GM21447 (cell line): ENCODE measurements around the gene PPP1R13B.
"Not testable (repeated sequence)": the region's sequence is repeated elsewhere in the genome, so short reads cannot be mapped to it uniquely, and the experiment has no call there.

Experiments used
- ATAC-seq: cut with Tn5 transposase; IDR thresholded peaks from one replicate; pipeline ENCODE4 v1.9.1; 2021; ENCODE audit not compliant: unreplicated experiment

Gene PPP1R13B

DNA sequence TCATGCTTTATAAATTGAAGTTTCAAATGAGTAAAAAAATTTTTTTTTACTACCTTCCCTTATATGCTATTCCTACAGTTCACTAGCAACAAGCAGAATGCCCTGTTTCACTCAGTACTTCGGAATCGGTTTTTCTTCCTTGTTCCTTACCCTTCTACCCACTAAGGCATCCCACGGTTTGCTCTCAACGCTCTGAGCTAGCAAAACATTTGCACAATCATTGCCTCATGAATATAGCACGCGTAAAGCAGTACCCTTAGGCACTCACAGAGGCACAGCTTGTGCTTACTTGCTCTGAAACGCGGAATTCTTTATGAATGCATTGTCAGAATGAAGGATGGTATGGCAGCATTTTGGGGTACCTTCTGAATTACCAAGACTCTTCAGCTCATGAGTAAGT lies 45.0 kb downstream of the PPP1R13B start:
- ATAC-seq: no peak

DNA sequence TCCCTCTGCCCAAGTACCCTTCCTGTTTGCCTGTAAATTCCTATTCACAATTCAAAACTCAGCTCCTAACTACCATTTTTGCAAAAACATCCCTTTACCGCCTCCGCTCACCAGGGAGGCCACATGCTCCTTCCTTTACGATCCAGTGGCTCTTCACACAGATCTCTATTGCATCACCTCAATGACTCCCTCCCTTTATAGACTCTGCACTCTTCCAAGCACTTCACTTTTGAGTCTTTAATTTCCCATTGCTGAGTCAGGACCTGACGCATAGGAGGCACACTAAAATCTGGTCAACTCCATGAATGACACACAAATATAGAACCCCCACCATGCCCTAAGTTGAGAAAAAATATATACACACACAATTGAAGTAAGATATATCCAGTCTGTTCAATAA lies 45.9 kb downstream of the PPP1R13B start:
- no peak for ATAC-seq

DNA sequence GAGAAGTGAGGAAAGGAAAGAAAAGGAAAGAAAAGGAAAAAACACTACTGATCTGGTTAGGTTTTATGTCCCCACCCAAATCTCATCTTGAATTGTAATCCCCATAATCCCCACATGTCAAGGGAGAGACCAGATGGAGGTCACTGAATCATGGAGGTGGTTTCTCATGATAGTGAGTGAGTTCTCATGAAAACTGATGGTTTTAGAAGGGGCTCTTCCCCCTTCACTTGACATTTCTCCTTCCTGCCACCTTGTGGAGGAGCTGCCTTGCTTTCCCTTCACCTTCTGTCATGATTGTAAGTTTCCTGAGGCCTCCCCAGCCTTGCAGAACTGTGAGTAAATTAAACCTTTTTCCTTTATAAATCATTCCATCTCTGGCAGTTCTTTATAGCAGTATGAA lies 54.2 kb downstream of the PPP1R13B start:
- not testable (repeated sequence) for ATAC-seq

DNA sequence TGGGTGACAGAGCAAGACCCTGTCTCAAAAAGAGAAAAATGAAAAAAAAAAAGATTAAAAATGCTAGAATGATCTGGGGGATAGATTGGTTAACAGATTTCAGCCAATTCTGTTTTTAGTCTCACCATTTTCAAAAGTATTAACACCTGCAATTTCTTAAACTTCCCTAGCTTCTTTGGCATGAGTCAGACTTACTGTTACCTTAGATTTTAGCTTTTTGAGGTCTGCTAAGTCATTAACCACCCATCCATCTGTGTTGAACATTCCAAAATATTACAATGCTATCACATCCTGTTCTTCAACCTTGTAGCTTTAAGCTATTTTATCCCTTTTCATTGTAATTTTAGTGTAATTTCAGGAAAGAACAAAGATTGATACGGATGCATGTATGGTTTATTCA lies 59.3 kb downstream of the PPP1R13B start:
- ATAC-seq: no peak

DNA sequence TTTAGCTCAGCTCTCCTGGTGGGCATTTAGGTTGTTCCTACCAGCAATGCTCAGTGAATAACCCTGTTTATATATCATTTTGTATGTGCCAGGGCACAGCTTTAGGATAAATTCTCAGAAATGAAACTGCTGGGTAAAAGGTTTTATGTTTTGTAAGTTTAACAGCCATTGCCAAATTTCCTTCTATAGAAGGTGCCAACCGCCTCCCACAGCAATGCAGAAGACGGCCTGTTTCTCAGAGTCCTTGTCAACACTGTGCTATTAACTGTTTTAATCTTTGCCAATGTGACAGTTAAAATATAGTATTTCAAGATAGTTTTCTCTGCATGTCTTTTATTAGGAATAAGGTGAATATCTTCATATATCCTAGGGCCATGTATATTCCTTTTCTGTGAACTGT lies 65.0 kb downstream of the PPP1R13B start:
- no peak for ATAC-seq

DNA sequence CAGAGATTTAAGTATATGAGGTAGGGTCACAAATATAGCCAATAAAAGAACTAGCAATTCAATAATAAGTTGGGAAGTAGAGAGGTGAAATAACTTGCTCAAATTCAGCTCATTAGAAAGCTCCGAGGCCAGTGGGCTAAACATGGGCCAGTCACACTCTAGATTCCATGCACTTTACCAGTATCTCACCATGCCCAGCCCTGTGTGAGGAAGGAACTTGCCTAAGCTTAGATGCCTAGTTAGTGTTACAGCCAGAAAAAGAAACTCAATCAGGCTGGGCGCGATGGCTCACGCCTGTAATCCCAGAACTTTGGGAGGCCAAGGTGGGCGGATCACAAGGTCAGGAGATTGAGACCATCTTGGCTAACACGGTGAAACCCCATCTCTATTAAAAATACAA lies 71.1 kb downstream of the PPP1R13B start:
- not testable (repeated sequence) for ATAC-seq

DNA sequence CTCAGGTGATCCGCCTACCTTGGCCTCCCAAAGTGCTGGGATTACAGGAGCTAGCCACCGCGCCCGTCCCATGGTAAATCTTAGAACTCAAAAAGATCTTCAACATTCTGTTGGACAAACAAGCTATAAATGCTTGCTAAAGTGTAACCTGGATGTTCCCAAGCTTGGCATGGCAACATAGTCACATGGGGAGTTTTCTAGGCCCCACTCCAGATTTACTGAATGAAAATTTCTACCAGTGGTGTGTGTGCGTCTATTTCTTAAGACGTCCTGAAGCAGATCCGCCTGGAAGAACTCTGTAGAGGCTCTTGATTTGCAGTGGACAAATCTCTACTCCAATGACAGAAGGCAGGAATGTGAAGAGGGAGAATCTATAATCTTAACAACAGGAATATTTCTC lies 71.9 kb downstream of the PPP1R13B start:
- ATAC-seq: no peak

DNA sequence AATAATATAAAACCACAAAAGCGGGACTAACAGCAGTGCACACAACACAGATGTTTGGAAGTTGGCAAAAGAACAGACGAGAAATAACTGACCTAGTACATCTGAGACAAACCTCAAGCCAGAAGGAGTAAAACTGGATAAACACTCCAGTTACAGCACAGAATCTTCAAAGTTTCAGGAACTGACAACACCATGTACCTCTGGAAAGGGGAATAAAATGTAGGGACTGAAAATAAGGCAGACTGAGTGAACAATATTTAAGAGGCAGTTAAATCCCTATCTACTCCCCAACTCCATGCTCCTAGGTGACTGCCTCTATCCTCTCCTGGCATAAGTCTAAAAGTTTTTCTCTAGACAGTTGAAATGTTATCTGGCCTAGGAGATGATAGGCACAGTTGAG lies 73.9 kb downstream of the PPP1R13B start:
- no peak for ATAC-seq

DNA sequence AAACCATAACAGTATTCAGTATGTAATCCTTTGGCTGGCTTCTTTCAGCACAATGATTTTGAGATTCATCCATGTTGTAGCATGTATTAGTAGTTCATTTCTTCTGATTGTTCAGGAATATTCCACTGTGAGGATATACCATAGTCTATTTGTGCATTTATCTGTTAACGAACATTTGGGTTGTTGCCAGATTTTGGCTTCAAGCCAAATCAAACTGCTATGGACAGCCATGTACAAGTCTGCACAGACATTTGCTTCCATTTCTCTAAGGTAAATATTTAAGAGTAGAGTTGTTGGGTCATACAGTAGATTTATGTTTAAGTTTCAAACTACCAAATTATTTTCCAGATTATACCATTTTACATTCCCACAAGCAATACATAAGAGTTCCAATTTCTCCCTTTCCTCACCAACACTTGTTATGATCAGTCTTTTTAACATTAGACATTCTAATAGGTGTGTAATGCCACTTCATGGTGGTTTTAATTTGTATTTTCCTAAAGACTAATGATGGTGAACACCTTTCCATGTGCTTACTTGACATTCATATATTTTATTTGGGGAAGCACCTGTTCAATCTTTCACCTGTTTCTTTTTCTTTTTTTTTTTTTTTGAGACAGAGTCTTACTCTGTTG lies 75.2 kb downstream of the PPP1R13B start:
- no peak for ATAC-seq

DNA sequence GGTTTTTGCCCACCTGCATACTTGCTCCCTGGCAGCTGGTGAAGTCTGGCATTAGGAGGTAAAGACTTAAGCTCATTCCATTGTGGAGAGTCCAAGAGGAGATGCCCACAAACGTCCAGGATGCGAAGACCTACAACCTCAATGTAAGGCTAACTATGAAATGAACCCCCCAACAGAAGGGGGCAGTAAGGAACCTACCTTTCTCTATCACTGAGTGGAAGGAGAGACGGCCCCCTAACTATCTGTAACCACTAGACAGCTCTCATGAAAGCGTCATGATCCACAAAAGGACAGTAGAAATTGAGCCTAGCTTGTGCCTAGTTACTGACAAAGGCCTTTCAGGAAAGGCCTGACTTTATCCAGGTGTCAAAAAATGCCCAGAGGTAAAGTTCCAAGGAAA lies 76.5 kb downstream of the PPP1R13B start:
- ATAC-seq: no peak

DNA sequence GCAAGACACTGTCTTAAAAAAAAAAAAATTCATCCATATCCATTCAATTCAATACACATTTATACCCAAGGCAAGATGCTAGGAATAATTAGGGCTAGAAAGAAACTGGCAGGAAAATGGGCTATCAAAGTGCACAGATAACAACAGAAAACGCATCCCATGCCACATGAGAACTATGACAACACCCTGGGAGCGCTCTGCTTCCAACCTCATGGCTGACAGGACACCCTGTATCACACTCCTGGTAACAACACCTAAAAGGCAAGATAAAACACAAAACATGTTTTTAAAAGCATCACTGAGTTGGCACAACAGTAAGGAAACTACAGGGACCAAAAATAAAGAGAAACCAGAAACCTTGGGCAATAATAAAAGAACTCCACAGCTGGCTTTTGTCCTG lies 76.9 kb downstream of the PPP1R13B start:
- no peak for ATAC-seq

DNA sequence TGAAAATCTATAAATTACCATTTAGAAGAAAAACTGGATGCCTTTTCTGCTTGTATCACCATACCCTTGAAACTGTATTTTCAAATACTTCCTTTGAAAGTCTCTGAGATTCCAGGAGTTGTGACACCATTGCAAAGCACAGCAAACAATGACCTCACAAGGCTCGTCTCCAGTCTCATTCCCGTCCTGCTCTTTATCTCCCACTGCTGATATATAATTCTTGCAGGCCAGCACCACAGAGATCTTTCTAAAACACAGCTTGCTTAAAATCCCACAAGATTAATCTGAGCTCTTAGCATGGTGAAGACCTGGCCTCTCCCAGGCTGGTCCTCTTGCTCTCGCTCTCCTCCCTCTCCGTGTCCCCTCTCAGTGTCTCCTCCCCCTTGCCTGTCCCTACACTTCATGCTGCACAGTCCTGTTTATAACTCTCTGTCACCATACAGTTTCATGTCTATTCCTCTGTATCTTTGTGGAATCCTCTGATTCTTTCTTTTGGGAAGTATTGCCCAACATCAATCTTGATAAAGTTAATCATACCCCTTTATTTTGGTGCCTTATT lies 80.0 kb downstream of the PPP1R13B start:
- ATAC-seq: no peak

DNA sequence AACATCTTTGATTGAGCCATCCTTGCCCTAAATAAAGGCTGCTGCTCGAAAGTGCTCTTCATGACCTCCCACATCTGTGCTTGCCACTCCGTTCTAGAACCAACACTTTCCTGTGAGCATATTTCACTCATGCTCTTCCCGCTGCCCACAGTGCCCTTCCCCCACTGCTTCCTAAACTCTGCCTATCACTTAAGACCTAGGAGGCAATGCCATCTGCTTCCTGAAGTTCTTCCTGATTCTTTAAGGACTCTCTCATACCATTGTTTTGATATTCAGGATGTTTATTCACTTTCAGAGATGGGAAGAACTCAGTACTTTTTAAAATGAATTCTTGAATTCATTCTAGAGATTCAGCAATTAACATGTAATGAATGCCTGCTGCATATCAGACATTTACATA lies 81.8 kb downstream of the PPP1R13B start:
- no peak for ATAC-seq

DNA sequence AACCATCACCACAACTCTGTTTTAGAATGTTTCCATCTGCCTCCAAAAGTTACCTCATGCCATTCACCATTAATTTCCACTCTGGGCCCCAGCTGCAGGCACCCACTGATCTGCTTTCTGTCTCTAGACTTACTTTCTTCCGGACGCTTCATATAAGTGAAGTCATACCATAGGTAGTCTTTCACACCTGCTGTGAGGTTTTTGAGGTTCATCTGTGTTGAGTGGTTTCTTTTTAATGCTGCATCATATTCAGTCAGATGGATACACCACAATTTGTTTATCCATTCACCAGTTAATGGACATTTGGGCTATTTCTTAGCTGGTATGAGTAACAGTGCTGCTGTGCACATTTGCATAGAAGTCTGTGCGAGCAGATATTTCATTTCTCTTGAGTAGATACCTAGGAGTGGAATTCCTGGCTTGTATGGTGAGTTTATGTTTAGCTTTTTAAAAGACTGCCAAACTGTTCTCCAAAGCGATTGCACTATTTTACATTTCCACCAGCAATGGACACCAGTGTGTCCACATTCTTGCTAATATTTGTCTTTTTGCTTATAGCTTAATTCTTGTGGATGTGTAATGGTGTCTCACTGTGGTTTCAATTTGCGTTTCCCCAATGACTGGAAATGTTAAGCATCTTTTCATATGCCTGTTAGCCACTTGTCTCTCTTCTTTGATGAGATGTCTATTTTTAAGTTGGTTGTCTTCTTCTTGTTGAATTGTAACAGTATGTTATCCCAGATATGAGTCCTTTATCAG lies 83.5 kb downstream of the PPP1R13B start:
- peak; percentile 87 for ATAC-seq

DNA sequence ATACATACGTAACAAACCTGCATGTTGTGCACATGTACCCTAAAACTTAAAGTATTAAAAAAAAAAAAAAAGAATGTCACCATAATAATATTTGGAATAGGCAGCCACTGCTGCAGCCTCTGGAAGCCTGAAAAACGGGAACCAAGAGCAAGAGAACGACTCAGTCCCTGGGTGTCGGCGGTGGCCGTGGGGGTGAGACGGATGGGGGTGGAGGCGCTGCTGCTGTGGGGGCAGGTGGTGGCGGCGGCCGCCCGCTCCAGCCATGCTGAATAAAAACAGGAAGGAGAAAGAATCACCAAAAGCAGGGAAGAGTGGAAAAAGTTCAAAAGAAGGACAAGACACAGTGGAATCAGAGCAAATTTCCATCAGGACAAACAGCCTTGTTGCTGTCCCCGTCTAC lies 84.8 kb downstream of the PPP1R13B start:
- ATAC-seq: no peak

DNA sequence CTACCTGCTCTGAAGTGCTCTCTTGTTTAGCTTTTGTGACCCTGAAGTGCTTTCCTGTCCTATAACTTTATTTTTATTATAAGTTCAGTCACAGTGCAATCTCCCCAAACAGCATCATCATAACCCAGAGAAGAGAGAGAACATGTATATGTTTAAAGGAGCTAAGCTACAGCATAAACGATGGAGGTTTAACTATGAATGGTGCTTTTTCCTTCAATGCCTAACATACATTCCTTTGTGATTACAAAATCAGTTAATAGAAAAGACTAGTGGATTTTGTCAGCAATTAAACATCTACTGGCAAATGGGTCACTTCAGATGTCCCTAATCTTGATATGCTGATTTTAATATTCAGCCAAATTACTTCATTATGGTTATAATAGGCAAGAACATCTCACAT lies 85.3 kb downstream of the PPP1R13B start:
- no peak for ATAC-seq

DNA sequence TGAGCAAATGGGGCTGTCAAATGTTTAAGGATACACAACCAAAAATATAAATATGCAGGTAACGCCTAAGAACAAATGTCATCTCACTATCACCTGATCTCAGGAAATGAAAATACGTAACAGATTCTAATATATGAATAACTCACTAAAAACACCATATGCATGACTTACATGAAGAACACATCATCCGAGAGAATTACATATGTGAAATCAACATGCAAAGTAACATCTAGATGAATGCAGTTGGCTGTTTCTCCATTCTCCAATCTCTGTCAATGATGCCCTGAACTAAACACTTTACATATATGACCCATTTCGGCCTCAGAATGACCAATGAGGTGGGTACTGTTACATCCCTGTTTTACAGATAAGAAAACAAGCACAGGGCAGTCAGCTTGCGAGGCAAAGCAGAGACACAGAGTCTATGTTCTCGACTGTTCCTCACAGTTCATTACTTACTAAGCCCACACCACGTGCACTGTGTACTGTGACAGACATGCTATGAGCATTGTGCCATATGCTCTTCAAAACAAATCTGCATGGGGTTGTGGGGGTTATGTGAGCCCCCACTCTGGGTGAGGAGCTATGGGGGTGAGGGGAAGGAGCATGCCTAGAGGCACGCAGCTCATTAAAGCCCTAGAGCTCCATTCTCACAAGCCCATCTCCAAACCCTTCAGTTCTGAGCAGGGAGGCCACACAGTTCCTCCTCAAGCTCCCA lies 89.2 kb downstream of the PPP1R13B start:
- no peak for ATAC-seq

DNA sequence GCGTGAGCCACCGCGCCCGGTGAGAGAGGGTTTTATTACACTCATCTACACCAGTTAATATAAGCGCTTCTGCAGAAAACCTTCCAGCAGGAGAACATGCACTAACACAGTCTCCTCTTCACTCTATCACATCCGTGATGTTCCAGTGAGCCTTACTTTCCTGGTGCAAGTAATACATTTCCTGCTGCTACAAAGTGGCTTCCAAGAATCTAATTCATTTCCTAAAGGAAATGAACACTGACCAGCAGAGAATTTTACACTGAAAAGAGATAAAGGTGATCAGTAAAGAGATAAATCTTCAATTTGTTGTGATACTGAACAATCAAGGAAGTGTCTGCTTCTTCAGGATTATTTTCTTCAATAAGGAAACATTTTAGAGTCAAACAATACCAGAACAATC lies 92.3 kb downstream of the PPP1R13B start:
- ATAC-seq: no peak

DNA sequence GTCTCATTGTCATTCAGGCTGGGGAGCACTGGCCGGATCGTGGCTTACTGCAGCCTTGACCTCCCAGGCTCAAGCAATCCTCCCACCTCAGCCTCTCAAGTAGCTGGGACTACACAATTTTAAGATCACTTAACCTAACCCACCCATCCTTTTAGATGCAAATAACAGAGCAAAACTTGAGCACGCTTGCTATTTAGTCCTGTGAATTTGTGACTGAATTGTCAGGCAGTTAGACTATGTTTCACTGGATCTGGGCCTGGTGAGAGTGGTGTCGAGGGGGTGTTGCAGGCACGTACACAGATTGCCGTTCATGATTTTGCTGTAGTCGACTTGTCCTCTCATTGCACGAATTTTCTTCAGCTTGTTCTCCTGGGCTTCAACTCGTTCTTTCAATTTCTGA lies 93.6 kb downstream of the PPP1R13B start:
- no peak for ATAC-seq

DNA sequence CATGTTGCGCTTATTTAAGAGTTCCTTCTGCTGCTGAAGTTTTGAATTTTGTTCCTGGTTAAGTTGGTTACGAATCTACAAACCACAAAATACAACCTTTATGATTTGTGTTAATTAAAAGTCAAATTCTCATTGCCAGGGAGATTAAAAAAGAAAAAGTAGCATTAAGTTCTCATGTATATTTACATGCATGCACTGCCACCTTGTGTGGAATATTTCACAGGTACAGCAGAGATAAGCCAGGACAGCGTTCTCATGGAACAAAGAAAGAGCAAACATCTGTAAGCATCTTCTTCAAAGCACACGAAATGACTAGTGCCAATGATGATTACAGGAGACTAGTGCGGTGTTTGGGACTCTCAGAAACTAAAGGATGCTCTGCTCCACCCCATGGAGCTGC lies 97.5 kb downstream of the PPP1R13B start:
- no peak for ATAC-seq

DNA sequence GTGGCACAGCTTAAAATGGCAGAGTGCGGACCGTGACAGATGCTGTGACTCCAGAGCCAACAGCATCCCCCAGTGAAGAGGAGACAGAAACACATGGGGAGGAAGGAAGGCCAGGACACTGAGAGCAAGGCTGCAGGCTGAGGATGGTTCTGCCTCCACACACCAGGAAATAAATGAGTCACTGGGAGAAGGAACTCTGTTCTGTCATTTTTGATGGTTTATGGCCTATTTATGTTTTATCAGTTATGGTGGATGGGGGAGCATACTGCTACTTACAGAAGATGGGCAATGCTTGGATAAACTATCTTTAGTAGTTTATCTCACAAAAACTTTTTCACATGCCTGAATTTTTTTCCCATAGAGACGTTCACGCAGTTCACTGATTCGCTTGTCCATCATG lies 97.9 kb downstream of the PPP1R13B start:
- ATAC-seq: no peak

DNA sequence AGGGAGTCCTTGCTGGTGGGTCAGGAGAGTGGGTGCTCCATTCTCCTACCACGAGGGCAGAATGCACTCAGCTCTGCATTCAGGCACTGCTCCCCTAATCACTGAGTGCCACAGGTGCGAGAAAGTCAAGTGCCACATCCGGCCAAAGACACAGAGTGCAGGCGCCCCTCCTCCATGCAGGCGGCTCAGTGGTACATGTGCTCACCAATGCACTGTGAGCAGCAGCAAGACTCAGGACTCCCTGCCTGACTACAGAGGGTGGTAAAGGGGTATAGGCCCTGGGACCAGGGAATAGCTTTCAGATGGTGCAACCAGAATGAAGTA lies 98.9 kb downstream of the PPP1R13B start:
- ATAC-seq: no peak
